ENCODE data around the gene KRT27. TPM values are rescaled to one million over a fixed set of nuclear protein-coding genes. Genes with fewer than 3 reads are reported as not detected.

Gene KRT27
- polyA plus RNA-seq, 1 experiment = not detected

GRCh38 chr17:40812639-40813038, 30.3 kb upstream of the KRT27 start:
- POLR2A ChIA-PET = no interaction called here

GRCh38 chr17:40810494-40810893, 28.1 kb upstream of the KRT27 start:
- no peak for TF ChIP-seq CTCF (IDR thresholded peaks at IDR 0.05; ENCODE audit: low read depth, low read length)
- no peak overlapping the region for H3K27ac ChIP-seq (ENCODE audit: low read depth, low read length)
- H3K4me3 ChIP-seq (ENCODE audit: low read depth, low read length) = no peak overlapping the region
- no peaks in the 10 kb centered on the region for H3K9me3 ChIP-seq (ENCODE audit: control insufficient read depth, insufficient read depth, low read length)
- POLR2A ChIA-PET = no interaction called here
- peak; percentile 7 for DNase-seq (ENCODE audit: low read depth, low spot score)
- CTCF ChIA-PET = interaction anchor here (1.1 to 1.5 kb wide), 4 partner anchors 739 to 855 kb away, joined by 3 to 11 read pairs (median 4); no protein-coding TSS in a partner anchor
- peaks cover 17% of the 10 kb centered on the region for H3K27me3 ChIP-seq (ENCODE audit: control insufficient read depth, insufficient read depth, low read length)

More at GRCh38 chr17:40812639-40813038, 30.3 kb upstream of the KRT27 start:
- Histone ChIP-seq H3K9me3 (ENCODE audit: control insufficient read depth, insufficient read depth, low read length) (no peaks in the 10 kb centered on the region), H3K4me3 (ENCODE audit: low read depth, low read length) (no peak overlapping the region), H3K27ac (ENCODE audit: low read depth, low read length) (no peak overlapping the region), H3K27me3 (ENCODE audit: control insufficient read depth, insufficient read depth, low read length) (peaks cover 2% of the 10 kb centered on the region)
- TF ChIP-seq CTCF (IDR thresholded peaks at IDR 0.05; ENCODE audit: low read depth, low read length) = no peak
- CTCF ChIA-PET = interaction anchor here (1.3 kb wide), 1 partner anchor 855 kb away, joined by 3 read pairs; no protein-coding TSS in a partner anchor
- DNase-seq (ENCODE audit: low read depth, low spot score) = no peak

GRCh38 chr17:40809721-40810421, 27.5 kb upstream of the KRT27 start:
- no peak for DNase-seq (ENCODE audit: low read depth, low spot score)
- no peak overlapping the region for H3K4me3 ChIP-seq (ENCODE audit: low read depth, low read length)
- no peak overlapping the region for H3K27ac ChIP-seq (ENCODE audit: low read depth, low read length)
- H3K27me3 ChIP-seq (ENCODE audit: control insufficient read depth, insufficient read depth, low read length) = peaks cover 21% of the 10 kb centered on the region
- no peaks in the 10 kb centered on the region for H3K9me3 ChIP-seq (ENCODE audit: control insufficient read depth, insufficient read depth, low read length)
- no peak for TF ChIP-seq CTCF (IDR thresholded peaks at IDR 0.05; ENCODE audit: low read depth, low read length)
- ChIA-PET CTCF (interaction anchor here (0.7 to 1.3 kb wide), 5 partner anchors 739 to 857 kb away, joined by 3 to 7 read pairs (median 3); no protein-coding TSS in a partner anchor), POLR2A (no interaction called here)

- Histone ChIP-seq H3K9me3 (ENCODE audit: control insufficient read depth, insufficient read depth, low read length) (no peaks in the 10 kb centered on the region), H3K4me3 (ENCODE audit: low read depth, low read length) (no peak overlapping the region), H3K27ac (ENCODE audit: low read depth, low read length) (no peak overlapping the region), H3K27me3 (ENCODE audit: control insufficient read depth, insufficient read depth, low read length) (peaks cover 28% of the 10 kb centered on the region)
- TF ChIP-seq CTCF (IDR thresholded peaks at IDR 0.05; ENCODE audit: low read depth, low read length) = no peak
- ChIA-PET POLR2A (interaction anchor here (0.8 kb wide), 1 partner anchor 14 kb away, joined by 3 read pairs; no protein-coding TSS in a partner anchor), CTCF (interaction anchor here (0.9 to 4.5 kb wide), 5 partner anchors 743 to 861 kb away, joined by 3 to 27 read pairs (median 4); no protein-coding TSS in a partner anchor)
- no peak for DNase-seq (ENCODE audit: low read depth, low spot score)
Measured at GRCh38 chr17:40806131-40806530, 23.8 kb upstream of the KRT27 start.

GRCh38 chr17:40803617-40804082, 21.3 kb upstream of the KRT27 start:
- H3K27me3 ChIP-seq (ENCODE audit: control insufficient read depth, insufficient read depth, low read length) = peaks cover 33% of the 10 kb centered on the region
- ChIA-PET CTCF (interaction anchor here (0.6 to 4.5 kb wide), 14 partner anchors 11 to 863 kb away, joined by 3 to 34 read pairs (median 4); no protein-coding TSS in a partner anchor), POLR2A (no interaction called here)
- no peak overlapping the region for H3K4me3 ChIP-seq (ENCODE audit: low read depth, low read length)
- peak; percentile 95 for TF ChIP-seq CTCF (IDR thresholded peaks at IDR 0.05; ENCODE audit: low read depth, low read length)
- no peaks in the 10 kb centered on the region for H3K9me3 ChIP-seq (ENCODE audit: control insufficient read depth, insufficient read depth, low read length)
- no peak overlapping the region for H3K27ac ChIP-seq (ENCODE audit: low read depth, low read length)
- peak; percentile 16 for DNase-seq (ENCODE audit: low read depth, low spot score)

Measured in AG04450 (cell line).